RKO (cell line): ENCODE results near the gene BICD2.
"Not testable (repeated sequence)": the region's sequence is repeated elsewhere in the genome, so short reads cannot be mapped to it uniquely, and the experiment has no call there.

Experiments used
- DNase-seq: peaks from one replicate; pipeline ENCODE4 v3.0.0-alpha.2; 2016; ENCODE audit warnings: low spot score

BICD2 gene

GRCh38 chr9:92770360-92770995 lies 5.8 kb upstream of the BICD2 start:
- no peak for DNase-seq

GRCh38 chr9:92769990-92770359 lies 5.3 kb upstream of the BICD2 start:
- DNase-seq: no peak

GRCh38 chr9:92769286-92769685 lies 4.7 kb upstream of the BICD2 start:
- no peak for DNase-seq

GRCh38 chr9:92768816-92769215 lies 4.2 kb upstream of the BICD2 start:
- not testable (repeated sequence) for DNase-seq

GRCh38 chr9:92767066-92768054 lies 2.7 kb upstream of the BICD2 start:
- no peak for DNase-seq

DNA sequence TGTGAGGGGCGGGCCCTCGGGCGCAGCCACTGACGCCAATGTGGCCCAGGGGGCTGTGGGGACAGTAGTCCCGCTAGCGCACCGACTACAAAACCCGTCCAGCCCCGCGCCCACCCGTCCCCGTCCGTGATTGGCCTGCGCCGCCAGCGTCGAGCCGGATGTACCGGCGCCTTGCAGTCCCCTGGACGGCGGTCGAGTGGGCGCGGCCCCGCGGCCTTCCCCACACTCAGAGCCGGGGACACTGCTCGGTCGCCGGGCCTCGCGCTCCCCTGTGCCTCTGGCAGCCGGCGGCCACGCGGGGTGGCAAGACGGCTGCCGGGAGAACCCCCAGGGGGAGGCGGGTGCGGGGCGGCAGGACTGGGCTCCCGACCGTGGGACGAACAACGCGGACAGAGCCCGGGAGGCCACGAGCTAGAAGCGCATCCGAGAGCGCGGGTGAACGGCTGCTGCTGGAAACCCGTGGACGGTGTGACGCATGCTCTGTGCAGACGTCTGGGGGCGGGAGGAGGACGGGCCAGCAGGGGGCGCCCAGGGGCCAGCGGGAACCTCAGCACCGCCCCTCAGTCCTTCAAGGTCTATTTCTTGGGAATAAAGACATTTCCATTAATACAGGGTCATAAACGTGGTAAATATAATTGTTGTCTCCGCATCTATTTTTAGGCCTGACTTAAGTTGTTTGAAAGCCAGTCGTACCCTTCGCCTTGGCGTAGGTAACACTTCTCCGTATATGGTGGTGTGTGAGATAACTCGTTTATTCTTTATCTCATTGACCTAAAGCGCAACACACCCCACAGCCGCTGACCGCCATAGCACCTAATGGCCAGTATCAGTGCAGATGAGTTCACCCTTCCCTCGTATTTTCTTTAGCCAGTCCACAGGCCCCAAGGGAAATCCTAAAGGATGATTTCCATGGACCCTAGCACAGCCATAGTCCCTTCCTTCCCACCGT lies 629 bp upstream of the BICD2 start:
- DNase-seq: peak; percentile 99

DNA sequence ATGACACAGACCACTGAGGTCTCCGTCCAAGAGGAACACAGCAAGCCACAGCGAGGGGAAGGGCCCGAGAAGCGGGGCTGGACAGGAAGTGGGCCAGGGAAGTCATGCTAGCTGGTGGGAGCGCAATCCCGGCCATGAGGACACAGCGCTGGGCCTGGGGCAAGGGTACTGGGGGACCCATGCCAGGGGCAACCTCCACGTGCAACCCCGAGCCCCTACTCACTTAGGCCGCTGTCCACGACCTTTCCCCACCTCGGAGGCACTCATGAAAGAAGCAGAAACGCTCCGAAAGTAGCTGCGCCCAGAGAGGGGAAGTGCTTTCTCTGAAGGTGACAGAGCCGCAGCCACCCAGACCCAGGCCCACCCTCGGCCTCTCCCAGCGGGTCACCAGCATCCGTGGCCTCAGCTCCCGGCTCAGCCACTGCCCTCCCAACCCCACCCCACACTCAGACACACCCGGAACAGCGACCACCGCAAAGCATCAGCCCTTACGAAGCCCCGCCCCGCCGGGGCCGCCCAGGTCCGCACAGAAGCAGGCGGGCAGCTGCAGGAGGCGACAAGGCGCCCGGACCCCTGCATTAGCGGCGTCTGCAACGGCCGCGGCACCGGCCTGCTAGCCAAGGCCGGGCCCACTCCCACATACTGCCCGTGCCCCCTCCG lies 782 bp downstream of the BICD2 start:
- peak; percentile 56 for DNase-seq

DNA sequence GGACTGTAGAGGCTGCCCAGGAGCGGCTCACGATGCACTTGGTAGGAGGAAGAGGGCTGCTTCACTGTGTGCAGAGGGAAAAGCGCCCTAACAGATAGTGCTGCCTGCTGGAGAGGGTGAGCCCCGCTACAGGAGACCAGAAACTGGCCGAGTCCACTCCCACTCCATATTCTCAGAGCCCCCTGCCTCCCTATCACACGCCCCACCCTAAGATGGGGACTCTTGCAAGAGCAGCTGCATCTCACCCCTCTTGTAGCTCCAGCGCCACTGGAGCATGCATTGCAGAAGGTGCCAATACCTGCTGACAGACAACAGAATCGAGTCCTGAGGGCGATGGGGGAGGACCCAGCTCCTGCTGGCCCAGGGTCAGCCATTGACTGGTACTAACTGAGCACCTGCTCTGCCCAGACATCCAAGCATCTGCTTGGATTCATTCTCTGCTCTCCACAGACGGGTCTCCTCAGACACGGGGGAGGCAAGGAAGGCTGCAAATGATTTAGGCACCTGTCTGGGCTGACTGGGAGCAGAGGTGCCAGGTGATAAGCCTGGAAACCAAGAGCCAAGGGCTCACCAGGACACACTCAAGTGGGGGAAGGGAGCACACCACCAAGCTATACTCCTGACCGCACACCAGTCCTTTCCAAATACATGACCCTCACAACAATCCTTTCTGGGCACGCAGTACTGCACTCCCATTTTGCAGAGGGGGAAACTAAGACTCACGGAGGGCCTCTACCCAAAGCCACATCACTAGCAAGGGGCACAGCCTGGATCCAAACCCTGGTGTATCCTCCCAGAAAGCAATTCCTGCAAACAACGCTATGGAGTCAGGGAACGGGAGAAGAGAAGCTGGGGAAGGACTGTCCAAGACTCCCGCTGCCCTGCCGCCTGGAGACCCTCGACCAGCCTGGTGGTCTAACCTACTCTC lies 1.6 kb downstream of the BICD2 start:
- peak; percentile 24 for DNase-seq

- no peak for DNase-seq
These were observed 2.4 kb downstream of the BICD2 start for GRCh38 chr9:92762196-92762595.

DNA sequence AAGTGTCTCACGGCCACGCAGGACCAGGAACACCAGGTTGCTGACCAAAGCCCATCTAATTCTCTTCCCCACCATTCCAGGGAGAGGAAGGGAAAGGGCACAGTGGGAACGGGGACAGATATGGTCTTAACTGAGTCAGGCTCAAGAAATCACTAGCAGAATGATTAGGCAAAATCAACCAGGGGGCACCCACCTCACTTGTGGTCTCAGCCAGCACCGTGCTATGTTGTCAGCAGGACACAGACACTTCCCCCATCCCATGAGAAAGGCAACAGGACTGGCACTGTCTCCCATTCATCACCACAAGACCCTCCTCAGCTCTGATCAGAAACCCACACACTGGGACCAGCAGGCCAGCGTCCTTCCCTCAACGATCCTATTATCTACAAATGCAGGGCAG lies 2.9 kb downstream of the BICD2 start:
- no peak for DNase-seq

GRCh38 chr9:92760494-92760893 lies 4.1 kb downstream of the BICD2 start:
- no peak for DNase-seq

DNA sequence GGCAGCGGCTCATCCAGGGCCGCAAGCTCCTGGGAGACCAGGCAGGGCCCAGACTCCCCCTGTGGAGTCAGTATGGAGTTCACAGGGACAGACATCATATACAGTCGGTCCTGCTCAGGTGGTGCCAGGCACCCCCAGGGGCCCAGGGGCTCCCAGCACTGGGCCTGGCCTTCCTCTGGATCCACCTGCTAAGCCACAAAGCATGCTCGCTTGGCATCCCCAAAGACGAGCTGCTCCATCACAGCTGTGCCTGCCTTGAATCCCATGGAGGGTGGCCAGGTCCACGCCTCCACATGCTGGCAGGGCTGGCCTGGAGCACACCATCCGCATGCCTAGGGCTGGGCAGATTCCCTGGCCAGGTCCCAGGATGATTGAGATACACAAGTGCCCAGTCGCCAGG lies 4.6 kb downstream of the BICD2 start:
- DNase-seq: no peak

GRCh38 chr9:92759446-92759845 lies 5.2 kb downstream of the BICD2 start:
- no peak for DNase-seq

DNA sequence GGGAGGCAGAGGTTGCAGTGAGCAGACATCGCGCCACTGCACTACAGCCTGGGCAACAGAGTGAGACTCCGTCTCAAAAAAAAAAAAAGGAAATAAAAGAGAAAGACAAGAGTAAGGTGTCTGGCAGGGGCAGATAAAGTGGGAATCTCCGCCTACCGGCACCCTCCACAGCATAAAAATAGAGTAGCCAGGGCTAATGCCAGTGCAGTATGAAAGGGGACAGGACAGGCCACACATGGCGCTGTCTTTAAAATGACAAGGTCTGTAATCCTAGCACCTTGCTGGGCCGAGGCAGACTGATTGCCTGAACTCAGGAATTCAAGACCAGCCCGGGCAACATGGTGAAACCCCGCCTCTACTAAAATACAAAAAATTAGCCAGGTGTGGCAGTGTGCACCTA lies 7.8 kb downstream of the BICD2 start:
- no peak for DNase-seq

GRCh38 chr9:92754091-92754745 lies 10.4 kb downstream of the BICD2 start:
- no peak for DNase-seq

GRCh38 chr9:92752812-92753404 lies 11.7 kb downstream of the BICD2 start:
- no peak for DNase-seq

DNA sequence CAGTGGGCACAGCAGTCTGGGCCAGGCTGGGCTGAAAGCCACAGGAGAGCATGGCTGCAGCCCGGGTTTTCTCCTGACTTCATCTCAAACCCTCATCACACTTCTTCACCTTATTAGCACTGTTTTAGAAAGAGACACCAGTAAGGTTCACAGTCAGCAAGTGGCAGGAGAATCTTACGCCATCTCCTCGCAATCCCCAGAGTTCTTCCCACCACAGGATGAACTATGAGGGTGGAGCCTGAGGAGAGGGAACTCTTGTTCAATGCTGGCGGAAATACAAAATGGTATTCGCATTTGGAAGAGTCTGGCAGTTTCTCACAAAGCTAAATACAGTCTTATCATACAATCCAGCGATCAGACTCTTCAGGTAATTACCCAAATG lies 14.7 kb downstream of the BICD2 start:
- no peak for DNase-seq

GRCh38 chr9:92749071-92749933 lies 15.3 kb downstream of the BICD2 start:
- no peak for DNase-seq

DNA sequence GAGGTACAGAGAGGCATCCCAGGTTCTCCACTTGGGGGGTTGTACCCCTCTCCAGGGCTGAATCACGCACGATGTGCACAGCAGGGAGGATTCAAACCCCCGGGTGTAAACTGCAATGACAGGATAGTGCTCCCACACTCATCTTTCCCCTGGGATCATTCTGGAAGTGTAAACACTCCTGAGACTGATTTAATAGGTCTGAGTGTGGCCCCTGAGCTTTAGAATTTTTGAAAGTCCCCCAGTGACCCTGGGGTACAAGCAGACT lies 16.5 kb downstream of the BICD2 start:
- no peak for DNase-seq
